Measurements from ENCODE around the gene GPR137B.

DNA sequence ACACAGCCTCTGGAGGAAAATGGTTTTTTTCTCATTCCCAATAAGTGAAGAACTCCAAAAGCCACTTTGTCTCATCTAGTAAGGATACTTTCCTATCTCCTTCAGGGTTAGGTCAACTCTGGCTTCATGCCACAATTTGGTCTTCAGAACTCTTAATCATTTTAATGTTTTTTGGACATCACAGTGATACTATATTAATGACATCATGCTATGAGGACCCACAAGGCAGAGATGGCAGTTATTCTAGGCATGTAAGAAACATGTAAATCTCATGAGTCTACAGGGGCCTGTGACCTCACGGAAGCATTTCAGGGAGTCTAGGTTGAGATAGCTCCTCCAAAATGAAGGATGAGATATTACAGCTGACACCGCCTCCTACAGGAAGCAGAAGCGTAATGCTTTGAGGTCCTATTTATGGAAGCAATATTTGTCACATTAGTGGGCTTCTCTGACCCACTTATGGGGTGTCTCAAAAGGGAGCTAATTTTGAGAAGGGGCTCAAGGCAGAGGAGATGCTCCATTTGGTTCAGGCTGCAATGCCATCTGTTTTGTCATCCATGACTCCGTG lies 5.0 kb upstream of the GPR137B start:
- TF ChIP-seq, protein P1, sequence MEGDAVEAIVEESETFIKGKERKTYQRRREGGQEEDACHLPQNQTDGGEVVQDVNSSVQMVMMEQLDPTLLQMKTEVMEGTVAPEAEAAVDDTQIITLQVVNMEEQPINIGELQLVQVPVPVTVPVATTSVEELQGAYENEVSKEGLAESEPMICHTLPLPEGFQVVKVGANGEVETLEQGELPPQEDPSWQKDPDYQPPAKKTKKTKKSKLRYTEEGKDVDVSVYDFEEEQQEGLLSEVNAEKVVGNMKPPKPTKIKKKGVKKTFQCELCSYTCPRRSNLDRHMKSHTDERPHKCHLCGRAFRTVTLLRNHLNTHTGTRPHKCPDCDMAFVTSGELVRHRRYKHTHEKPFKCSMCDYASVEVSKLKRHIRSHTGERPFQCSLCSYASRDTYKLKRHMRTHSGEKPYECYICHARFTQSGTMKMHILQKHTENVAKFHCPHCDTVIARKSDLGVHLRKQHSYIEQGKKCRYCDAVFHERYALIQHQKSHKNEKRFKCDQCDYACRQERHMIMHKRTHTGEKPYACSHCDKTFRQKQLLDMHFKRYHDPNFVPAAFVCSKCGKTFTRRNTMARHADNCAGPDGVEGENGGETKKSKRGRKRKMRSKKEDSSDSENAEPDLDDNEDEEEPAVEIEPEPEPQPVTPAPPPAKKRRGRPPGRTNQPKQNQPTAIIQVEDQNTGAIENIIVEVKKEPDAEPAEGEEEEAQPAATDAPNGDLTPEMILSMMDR (IDR thresholded peaks at IDR 0.05): no peak
- no peak for TF ChIP-seq POLR2A (IDR thresholded peaks at IDR 0.05)
- no peak for TF ChIP-seq POLR2AphosphoS5 (IDR thresholded peaks at IDR 0.05)
- no peak for TF ChIP-seq EP300 (IDR thresholded peaks at IDR 0.05; ENCODE audit: low read depth)

All from transverse colon (tissue), 4 donors.